Caco-2 (cell line): ENCODE results near the gene ATG2A. TPM values are rescaled to one million over a fixed set of nuclear protein-coding genes. Genes with fewer than 3 reads are reported as not detected.

Experiments
- BruUV-seq: library from RNA; stranded (reverse); fragments of 400-500 nt; replicated peaks from 2 replicates; lab custom pipeline; 2021; lab: Mats Ljungman, UMichigan
- CTCF ChIA-PET: fragments of 300-600 bp; sonication (Branson Sonifier 250); formaldehyde crosslinking; loops from one replicate; lab custom pipeline; 2022; ENCODE audit warnings: antibody characterized with exemption; lab: Charles Lee
- POLR2A ChIA-PET: fragments of 300-600 bp; sonication (Branson Sonifier 250); formaldehyde crosslinking; loops from one replicate; lab custom pipeline; 2022; ENCODE audit warnings: antibody characterized with exemption; lab: Charles Lee
- DNase-seq, 2 experiments: peaks; one replicate each; pipeline versions ENCODE4 v3.0.0 to v3.0.0-alpha.2; 2020 to 2022
- H3K27me3 ChIP-seq: replicated peaks from 2 replicates; pipeline ENCODE4 v1.6.0; 2011; ENCODE audit warnings: low read length; ENCODE audit not compliant: control insufficient read depth, insufficient read depth
- H3K36me3 ChIP-seq: 2 replicates; pipeline ENCODE4 v1.5.1; 2011; ENCODE audit warnings: low read length; ENCODE audit not compliant: control insufficient read depth, insufficient read depth
- H3K4me1 ChIP-seq: fragments of 250-450 bp; sonication (Bioruptor Pico); 2 replicates; pipeline ENCODE4 v1.5.1; 2020; ENCODE audit warnings: mild to moderate bottlenecking
- H3K4me3 ChIP-seq: 2 replicates; pipeline ENCODE4 v1.5.1; 2011; ENCODE audit warnings: low read depth, mild to moderate bottlenecking, control low read depth, low read length
- H3K9me3 ChIP-seq: fragments of 250-450 bp; sonication (Bioruptor Pico); 2 replicates; pipeline ENCODE4 v1.5.1; 2020; ENCODE audit warnings: mild to moderate bottlenecking, moderate library complexity
- H3K27ac Mint-ChIP-seq: one replicate; pipeline ENCODE4 v1.8.0; 2022; ENCODE audit warnings: mixed read lengths; ENCODE audit not compliant: unreplicated experiment
- H3K27me3 Mint-ChIP-seq: one replicate; pipeline ENCODE4 v1.8.0; 2022; ENCODE audit warnings: mixed read lengths; ENCODE audit not compliant: insufficient read depth, unreplicated experiment
- H3K36me3 Mint-ChIP-seq: one replicate; pipeline ENCODE4 v1.8.0; 2022; ENCODE audit warnings: mild to moderate bottlenecking, mixed read lengths; ENCODE audit not compliant: insufficient read depth, unreplicated experiment
- H3K4me1 Mint-ChIP-seq: one replicate; pipeline ENCODE4 v1.8.0; 2022; ENCODE audit warnings: low read depth, mixed read lengths; ENCODE audit not compliant: unreplicated experiment
- H3K4me3 Mint-ChIP-seq: one replicate; pipeline ENCODE4 v1.8.0; 2022; ENCODE audit warnings: mild to moderate bottlenecking, moderate library complexity, mixed read lengths; ENCODE audit not compliant: unreplicated experiment
- H3K9me3 Mint-ChIP-seq: one replicate; pipeline ENCODE4 v1.8.0; 2022; ENCODE audit warnings: mixed read lengths; ENCODE audit not compliant: unreplicated experiment
- CTCF ChIP-seq, 2 experiments: fragments of 200-600 bp in 1 of 2; IDR thresholded peaks; 1 replicate in 1 of 2; 2 replicates in 1 of 2; pipeline versions ENCODE4 v1.5.1 to v1.8.0; 2011 to 2022; ENCODE audit warnings: antibody characterized with exemption in 1 of 2, control low read depth in 1 of 2, inconsistent platforms in 1 of 2, low read depth in 1 of 2, low read length in 1 of 2, mild to moderate bottlenecking in 1 of 2, moderate library complexity in 1 of 2; ENCODE audit not compliant: insufficient read depth in 1 of 2, severe bottlenecking in 1 of 2, unreplicated experiment in 1 of 2
- intact Hi-C: fragments of 100-400 bp; cut with micrococcal nuclease; formaldehyde crosslinking; loops from one replicate; pipeline ENCODE4 v1.10.0; 2022; ENCODE audit not compliant: unreplicated experiment
- total RNA-seq: library from RNA; stranded (reverse); gene quantifications from 2 replicates; pipeline ENCODE4 v1.2.3, GENCODE V29; 2022

Gene ATG2A
- total RNA-seq, 1 experiment from 2014 or later, result 27.9 TPM

- intact Hi-C loops, result no loop called here
- Mint-ChIP-seq H3K4me3 (no peak overlapping the region), H3K4me1 (peaks cover 20% of the 10 kb centered on the region), H3K27ac (peak overlapping the region; percentile 23), H3K9me3 (no peaks in the 10 kb centered on the region), H3K27me3 (peaks cover 2% of the 10 kb centered on the region), H3K36me3 (peaks cover 11% of the 10 kb centered on the region)
- BruUV-seq, result no TSS peak
- Histone ChIP-seq H3K27me3 (no peaks in the 10 kb centered on the region), H3K9me3 (no peaks in the 10 kb centered on the region), H3K36me3 (no peaks in the 10 kb centered on the region), H3K4me1 (peaks cover 19% of the 10 kb centered on the region), H3K4me3 (no peak overlapping the region)
- ChIA-PET POLR2A (interaction anchor here (0.6 to 1.2 kb wide), 2 partner anchors 16 to 156 kb away, joined by 4 to 5 read pairs; partner anchors contain the start of gene SF1), CTCF (interaction anchor here (0.9 kb wide), 1 partner anchor 17 kb away, joined by 3 read pairs; no protein-coding TSS in a partner anchor)
- no peak for TF ChIP-seq CTCF (IDR thresholded peaks at IDR 0.05; ENCODE audit: insufficient read depth in 1 of 2, low read depth in 1 of 2, low read length in 1 of 2, severe bottlenecking in 1 of 2, unreplicated experiment in 1 of 2)
- no peak for DNase-seq
Measured at GRCh38 chr11:64934682-64935358, 17.8 kb upstream of the ATG2A start.

GRCh38 chr11:64933935-64934681 is 17.1 kb upstream of the ATG2A start:
- Histone ChIP-seq H3K27me3 (no peaks in the 10 kb centered on the region), H3K4me3 (no peak overlapping the region), H3K36me3 (no peaks in the 10 kb centered on the region), H3K9me3 (no peaks in the 10 kb centered on the region), H3K4me1 (peaks cover 19% of the 10 kb centered on the region)
- Mint-ChIP-seq H3K4me3 (no peak overlapping the region), H3K4me1 (peaks cover 20% of the 10 kb centered on the region), H3K36me3 (peaks cover 11% of the 10 kb centered on the region), H3K27ac (peak overlapping the region; percentile 23), H3K9me3 (no peaks in the 10 kb centered on the region), H3K27me3 (peaks cover 2% of the 10 kb centered on the region)
- POLR2A ChIA-PET, result interaction anchor here (1.2 kb wide), 1 partner anchor 155 kb away, joined by 5 read pairs; the partner anchor contains the start of gene SF1
- intact Hi-C loops, result no loop called here
- TF ChIP-seq CTCF (IDR thresholded peaks at IDR 0.05; ENCODE audit: insufficient read depth in 1 of 2, low read depth in 1 of 2, low read length in 1 of 2, severe bottlenecking in 1 of 2, unreplicated experiment in 1 of 2), result no peak
- BruUV-seq, result no TSS peak
- DNase-seq, result no peak
- CTCF ChIA-PET, result no interaction called here

- H3K36me3 ChIP-seq, result no peaks in the 10 kb centered on the region
Measured at GRCh38 chr11:64933213-64933934, 16.4 kb upstream of the ATG2A start.

More at GRCh38 chr11:64933213-64933934, 16.4 kb upstream of the ATG2A start:
- no peaks in the 10 kb centered on the region for H3K27me3 ChIP-seq
- peaks cover 20% of the 10 kb centered on the region for H3K4me1 Mint-ChIP-seq
- H3K36me3 Mint-ChIP-seq, result peaks cover 11% of the 10 kb centered on the region
- H3K27me3 Mint-ChIP-seq, result no peaks in the 10 kb centered on the region
- H3K9me3 Mint-ChIP-seq, result no peaks in the 10 kb centered on the region
- no peak overlapping the region for H3K4me3 Mint-ChIP-seq
- no peak overlapping the region for H3K4me3 ChIP-seq
- BruUV-seq, result no TSS peak
- H3K4me1 ChIP-seq, result peaks cover 19% of the 10 kb centered on the region
- CTCF ChIA-PET, result no interaction called here
- no peak overlapping the region for H3K27ac Mint-ChIP-seq
- no peak for DNase-seq
- H3K9me3 ChIP-seq, result no peaks in the 10 kb centered on the region
- POLR2A ChIA-PET, result no interaction called here
- no peak for TF ChIP-seq CTCF (IDR thresholded peaks at IDR 0.05; ENCODE audit: insufficient read depth in 1 of 2, low read depth in 1 of 2, low read length in 1 of 2, severe bottlenecking in 1 of 2, unreplicated experiment in 1 of 2)
- intact Hi-C loops, result no loop called here
